Measurements from ENCODE around the gene CCL2. TPM values are rescaled to one million over a fixed set of nuclear protein-coding genes. Genes with fewer than 3 reads are reported as not detected.

Gene CCL2
- total and polyA plus RNA-seq, 2 donors (not counting 1 experiment from before 2014, with no cell fraction given): 4.4 TPM; not detected in 1

DNA sequence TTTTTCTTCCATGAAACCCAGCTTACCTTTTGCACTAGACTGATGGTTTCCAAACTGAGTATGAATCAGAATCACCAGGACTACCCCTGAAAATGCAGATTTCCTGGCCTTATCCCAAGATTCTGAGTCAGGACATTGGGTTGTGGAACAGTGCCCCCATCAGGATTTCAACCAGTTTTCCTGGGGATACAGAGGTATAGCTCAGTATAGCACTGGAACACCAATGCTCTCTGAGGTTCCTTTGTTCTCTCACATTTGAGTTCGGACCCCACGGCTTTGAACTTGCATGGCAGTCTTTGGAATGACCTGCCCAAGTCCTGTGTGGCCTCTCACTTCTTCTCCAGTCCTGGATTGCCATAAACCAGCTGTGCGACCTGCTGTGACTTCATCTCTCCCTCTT, 51.4 kb downstream of the CCL2 start:
- Histone ChIP-seq H3K27me3 (replicated peaks in 1 of 4; ENCODE audit: control extremely low read depth in 1 of 4, control insufficient read depth in 3 of 4, insufficient read depth in 4 of 4, low read length in 3 of 4) (peaks cover 0 to 18% (median 5%) of the 10 kb centered on the region in 4 experiments), H3K79me2 (ENCODE audit: control insufficient read depth, insufficient read depth, low read length) (no peaks in the 10 kb centered on the region), H3K36me3 (replicated peaks in 1 of 2; ENCODE audit: control extremely low read depth in 1 of 2, control insufficient read depth in 1 of 2, extremely low read depth in 1 of 2, insufficient read depth in 2 of 2, low read length in 1 of 2) (no peaks in the 10 kb centered on the region), H3K4me2 (replicated peaks; ENCODE audit: low read depth, low read length, poor library complexity, severe bottlenecking) (no peak overlapping the region), H3K4me1 (ENCODE audit: control insufficient read depth in 2 of 2, insufficient read depth in 2 of 2, low read length in 2 of 2) (no peaks in the 10 kb centered on the region), H4K20me1 (ENCODE audit: control insufficient read depth, insufficient read depth, low read length, poor library complexity, severe bottlenecking) (no peaks in the 10 kb centered on the region), H3K27ac (ENCODE audit: low read length in 2 of 2) (no peak overlapping the region), H3K9ac (ENCODE audit: low read length) (no peak overlapping the region), H3K4me3 (ENCODE audit: control extremely low read depth in 1 of 5, extremely low read depth in 1 of 5, insufficient read depth in 1 of 5, low read depth in 2 of 5, low read length in 4 of 5) (no peak overlapping the region), H3K9me3 (ENCODE audit: control extremely low read depth in 1 of 3, control insufficient read depth in 2 of 3, insufficient read depth in 1 of 3, low read length in 2 of 3) (no peaks in the 10 kb centered on the region), H2AFZ (ENCODE audit: insufficient read depth, low read depth, low read length, poor library complexity, severe bottlenecking) (no peak overlapping the region)
- ChIA-PET POLR2A (no interaction called here), CTCF (no interaction called here)
- ATAC-seq (ENCODE audit: low read depth) (no peak), DNase-seq (no peak)
- TF ChIP-seq, protein P1, sequence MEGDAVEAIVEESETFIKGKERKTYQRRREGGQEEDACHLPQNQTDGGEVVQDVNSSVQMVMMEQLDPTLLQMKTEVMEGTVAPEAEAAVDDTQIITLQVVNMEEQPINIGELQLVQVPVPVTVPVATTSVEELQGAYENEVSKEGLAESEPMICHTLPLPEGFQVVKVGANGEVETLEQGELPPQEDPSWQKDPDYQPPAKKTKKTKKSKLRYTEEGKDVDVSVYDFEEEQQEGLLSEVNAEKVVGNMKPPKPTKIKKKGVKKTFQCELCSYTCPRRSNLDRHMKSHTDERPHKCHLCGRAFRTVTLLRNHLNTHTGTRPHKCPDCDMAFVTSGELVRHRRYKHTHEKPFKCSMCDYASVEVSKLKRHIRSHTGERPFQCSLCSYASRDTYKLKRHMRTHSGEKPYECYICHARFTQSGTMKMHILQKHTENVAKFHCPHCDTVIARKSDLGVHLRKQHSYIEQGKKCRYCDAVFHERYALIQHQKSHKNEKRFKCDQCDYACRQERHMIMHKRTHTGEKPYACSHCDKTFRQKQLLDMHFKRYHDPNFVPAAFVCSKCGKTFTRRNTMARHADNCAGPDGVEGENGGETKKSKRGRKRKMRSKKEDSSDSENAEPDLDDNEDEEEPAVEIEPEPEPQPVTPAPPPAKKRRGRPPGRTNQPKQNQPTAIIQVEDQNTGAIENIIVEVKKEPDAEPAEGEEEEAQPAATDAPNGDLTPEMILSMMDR (IDR thresholded peaks at IDR 0.05): no peak
- no peak for TF ChIP-seq EZH2 (IDR thresholded peaks at IDR 0.05; ENCODE audit: borderline replicate concordance, insufficient read depth, low read depth, low read length, poor library complexity, severe bottlenecking)
- intact Hi-C loops (cut with micrococcal nuclease): no loop called here
- no peak overlapping the region for H3K4me3 Mint-ChIP-seq
- WGBS (ENCODE audit: insufficient coverage): 100% methylated on average over 2 of the region's 3 CpGs
- H3K27ac Mint-ChIP-seq: no peak overlapping the region
- H3K27me3 Mint-ChIP-seq: peaks cover 49% of the 10 kb centered on the region
- no peaks in the 10 kb centered on the region for H3K9me3 Mint-ChIP-seq (ENCODE audit: insufficient read depth)
- no peaks in the 10 kb centered on the region for H3K4me1 Mint-ChIP-seq

Other genes starting within 250 kb of the CCL2 start
- gene CCL7, start 14.9 kb downstream of the CCL2 start, total RNA-seq: not detected in 2 replicates
- gene CCL7, start 14.9 kb downstream of the CCL2 start, polyA plus RNA-seq: not detected in 2 replicates
- gene CCL11, start 30.5 kb downstream of the CCL2 start, total RNA-seq: not detected in 2 replicates
- not detected in 2 replicates for gene CCL11, start 30.5 kb downstream of the CCL2 start, polyA plus RNA-seq
- gene CCL8, start 64.2 kb downstream of the CCL2 start, total RNA-seq: not detected in 2 replicates
- not detected in 2 replicates for gene CCL8, start 64.2 kb downstream of the CCL2 start, polyA plus RNA-seq
- not detected in 2 replicates for gene CCL13, start 101.2 kb downstream of the CCL2 start, total RNA-seq
- gene CCL13, start 101.2 kb downstream of the CCL2 start, polyA plus RNA-seq: not detected in 2 replicates
- not detected in 2 replicates for gene CCL1, start 107.9 kb downstream of the CCL2 start, total RNA-seq
- not detected in 2 replicates for gene CCL1, start 107.9 kb downstream of the CCL2 start, polyA plus RNA-seq

All from B cell (primary cell).